HEK293 (cell line): Measurements from ENCODE around the gene RELB.
A peak's percentile ranks its signal among the peaks of the same experiment; 100 is the strongest.

Experiments used
- CTCF ChIA-PET: fragments of 350-600 bp; formaldehyde crosslinking; extraction: SDS; loops from one replicate; lab custom pipeline; 2021; ENCODE audit warnings: antibody characterized with exemption; lab: Yijun Ruan, JAX
- POLR2A ChIA-PET: fragments of 300-600 bp; formaldehyde crosslinking; extraction: SDS; loops from one replicate; lab custom pipeline; 2020; ENCODE audit warnings: antibody characterized with exemption, inconsistent platforms; lab: Yijun Ruan, JAX
- H3K27ac ChIP-seq: fragments of 200-500 bp; sonication (Bioruptor generic); 2 replicates; pipeline ENCODE4 v1.5.1; 2014; ENCODE audit warnings: low read depth, low read length, control low read depth, inconsistent platforms; ENCODE audit errors: extremely low read depth
- H3K36me3 ChIP-seq, 2 experiments: fragments of 200-500 bp in 1 of 2; sonication (Bioruptor generic) in 1 of 2; 1 replicate in 1 of 2; 2 replicates in 1 of 2; pipeline ENCODE4 v1.5.1; 2014 to 2017; ENCODE audit warnings: inconsistent platforms in 2 of 2, low read length in 2 of 2; ENCODE audit not compliant: control insufficient read depth in 2 of 2, insufficient read depth in 1 of 2
- H3K4me1 ChIP-seq: fragments of 200-500 bp; sonication (Bioruptor generic); 2 replicates; pipeline ENCODE4 v1.5.1; 2014; ENCODE audit warnings: mild to moderate bottlenecking, low read length, inconsistent platforms; ENCODE audit not compliant: control insufficient read depth, insufficient read depth
- H3K4me3 ChIP-seq: 2 replicates; pipeline ENCODE4 v1.5.1; 2011; ENCODE audit warnings: low read depth, mild to moderate bottlenecking, control low read depth, low read length, moderate library complexity
- H3K9me3 ChIP-seq: fragments of 200-500 bp; sonication (Bioruptor generic); 2 replicates; pipeline ENCODE4 v1.5.1; 2014; ENCODE audit warnings: low read depth, low read length, inconsistent platforms; ENCODE audit not compliant: control insufficient read depth, insufficient read depth
- GLIS1 ChIP-seq: fragments of 450-650 bp; formaldehyde crosslinking; IDR thresholded peaks from 2 replicates; pipeline ENCODE4 v1.5.1; 2016; ENCODE audit warnings: missing biosample characterization, missing genetic modification characterization
- KLF8 ChIP-seq: fragments of 450-650 bp; formaldehyde crosslinking; IDR thresholded peaks from 2 replicates; pipeline ENCODE4 v1.5.1; 2016; ENCODE audit warnings: missing biosample characterization, missing genetic modification characterization
- KLF9 ChIP-seq: fragments of 450-650 bp; formaldehyde crosslinking; IDR thresholded peaks from 2 replicates; pipeline ENCODE4 v1.5.1; 2016; ENCODE audit warnings: missing biosample characterization, missing genetic modification characterization, low read depth
- ZBTB7A ChIP-seq: fragments of 450-650 bp; formaldehyde crosslinking; IDR thresholded peaks from 2 replicates; pipeline ENCODE4 v1.5.1; 2016; ENCODE audit warnings: low read depth, missing biosample characterization, missing genetic modification characterization
- ZNF202 ChIP-seq: fragments of 450-650 bp; formaldehyde crosslinking; IDR thresholded peaks from 2 replicates; pipeline ENCODE4 v1.5.1; 2016; ENCODE audit warnings: missing biosample characterization, missing genetic modification characterization, borderline replicate concordance
- ZNF248 ChIP-seq: fragments of 450-650 bp; formaldehyde crosslinking; IDR thresholded peaks from 2 replicates; pipeline ENCODE4 v1.5.1; 2017; ENCODE audit warnings: missing biosample characterization, missing genetic modification characterization
- ZNF266 ChIP-seq: fragments of 450-650 bp; formaldehyde crosslinking; IDR thresholded peaks from 2 replicates; pipeline ENCODE4 v1.5.1; 2016; ENCODE audit warnings: missing biosample characterization, missing genetic modification characterization, low read depth
- ZNF292 ChIP-seq: fragments of 450-650 bp; formaldehyde crosslinking; IDR thresholded peaks from 2 replicates; pipeline ENCODE4 v1.5.1; 2016; ENCODE audit warnings: low read depth, missing biosample characterization, missing genetic modification characterization, borderline replicate concordance
- ZNF510 ChIP-seq: fragments of 450-650 bp; formaldehyde crosslinking; IDR thresholded peaks from 2 replicates; pipeline ENCODE4 v1.5.1; 2018; ENCODE audit warnings: mild to moderate bottlenecking, missing genetic modification characterization, missing biosample characterization; ENCODE audit not compliant: insufficient replicate concordance
- ZNF514 ChIP-seq: fragments of 450-650 bp; formaldehyde crosslinking; IDR thresholded peaks from 2 replicates; pipeline ENCODE4 v1.5.1; 2016; ENCODE audit warnings: missing biosample characterization, missing genetic modification characterization
- ZNF600 ChIP-seq: fragments of 450-650 bp; formaldehyde crosslinking; IDR thresholded peaks from 2 replicates; pipeline ENCODE4 v1.5.1; 2016; ENCODE audit warnings: missing biosample characterization, missing genetic modification characterization
- ZNF785 ChIP-seq: fragments of 450-650 bp; formaldehyde crosslinking; IDR thresholded peaks from 2 replicates; pipeline ENCODE4 v1.5.1; 2016; ENCODE audit warnings: missing biosample characterization, missing genetic modification characterization
- ZSCAN16 ChIP-seq: fragments of 450-650 bp; formaldehyde crosslinking; IDR thresholded peaks from 2 replicates; pipeline ENCODE4 v1.5.1; 2016; ENCODE audit warnings: missing biosample characterization, missing genetic modification characterization
- TF ChIP-seq, protein P1 (sequence below): fragments of 450-650 bp; formaldehyde crosslinking; IDR thresholded peaks from 2 replicates; pipeline ENCODE4 v1.5.1; 2016; ENCODE audit warnings: missing biosample characterization, missing genetic modification characterization
- TF ChIP-seq, protein P2 (sequence below): fragments of 450-650 bp; formaldehyde crosslinking; IDR thresholded peaks from 2 replicates; pipeline ENCODE4 v1.5.0; 2017; ENCODE audit warnings: missing biosample characterization, missing genetic modification characterization, borderline replicate concordance
- TF ChIP-seq, protein P3 (sequence below): fragments of 450-650 bp; IDR thresholded peaks from 2 replicates; pipeline ENCODE4 v1.5.1; 2018; ENCODE audit warnings: missing biosample characterization, mild to moderate bottlenecking, missing genetic modification characterization

RELB gene

DNA sequence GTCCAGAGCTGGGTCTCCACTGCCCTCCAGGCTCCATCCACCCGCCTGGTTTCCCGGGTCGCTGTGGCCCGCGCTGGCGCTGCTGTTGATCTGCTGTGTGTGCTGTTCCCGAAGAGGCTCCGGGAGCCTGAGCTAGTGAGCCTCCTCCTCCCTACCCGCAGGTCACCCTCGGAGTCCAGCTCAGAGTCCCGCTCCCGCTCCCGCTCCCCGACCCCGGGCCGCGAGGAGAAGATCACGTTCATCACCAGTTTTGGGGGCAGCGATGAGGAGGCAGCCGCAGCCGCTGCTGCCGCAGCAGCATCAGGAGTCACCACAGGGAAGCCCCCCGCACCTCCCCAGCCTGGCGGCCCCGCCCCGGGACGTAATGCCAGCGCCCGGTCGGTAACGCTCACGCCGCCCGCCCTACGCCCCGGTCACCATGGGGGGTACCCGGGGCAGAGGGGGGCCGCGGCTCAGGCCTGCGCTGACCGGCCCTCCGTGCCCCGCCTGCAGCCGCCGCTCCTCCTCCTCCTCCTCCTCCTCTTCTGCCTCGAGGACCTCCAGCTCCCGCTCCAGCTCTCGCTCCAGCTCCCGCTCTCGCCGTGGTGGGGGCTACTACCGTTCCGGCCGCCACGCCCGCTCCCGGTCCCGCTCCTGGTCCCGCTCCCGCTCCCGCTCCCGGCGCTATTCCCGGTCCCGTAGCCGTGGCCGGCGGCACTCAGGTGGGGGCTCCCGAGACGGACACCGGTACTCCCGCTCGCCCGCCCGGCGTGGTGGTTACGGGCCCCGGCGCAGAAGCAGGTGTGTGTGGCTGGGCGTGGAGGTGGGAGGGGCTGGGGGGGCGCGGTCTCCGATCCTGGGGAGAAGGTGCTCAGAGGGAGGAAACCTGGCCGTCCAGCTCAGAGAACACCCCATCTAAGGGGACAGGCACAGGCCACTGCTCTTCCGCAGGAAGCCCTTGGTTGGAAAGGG is 62.9 kb downstream of the RELB start:
- Histone ChIP-seq H3K27ac (no peak overlapping the region), H3K9me3 (no peaks in the 10 kb centered on the region), H3K4me3 (no peak overlapping the region), H3K36me3 (peaks cover 64 to 89% of the 10 kb centered on the region in 2 experiments), H3K4me1 (no peaks in the 10 kb centered on the region)
- no peak for TF ChIP-seq ZNF292 (tag by site-specific recombination)
- no peak for TF ChIP-seq ZNF266 (tag by site-specific recombination)
- TF ChIP-seq ZNF202 (tag by site-specific recombination) = no peak
- TF ChIP-seq ZNF600 (tag by site-specific recombination) = no peak
- TF ChIP-seq, protein P1, sequence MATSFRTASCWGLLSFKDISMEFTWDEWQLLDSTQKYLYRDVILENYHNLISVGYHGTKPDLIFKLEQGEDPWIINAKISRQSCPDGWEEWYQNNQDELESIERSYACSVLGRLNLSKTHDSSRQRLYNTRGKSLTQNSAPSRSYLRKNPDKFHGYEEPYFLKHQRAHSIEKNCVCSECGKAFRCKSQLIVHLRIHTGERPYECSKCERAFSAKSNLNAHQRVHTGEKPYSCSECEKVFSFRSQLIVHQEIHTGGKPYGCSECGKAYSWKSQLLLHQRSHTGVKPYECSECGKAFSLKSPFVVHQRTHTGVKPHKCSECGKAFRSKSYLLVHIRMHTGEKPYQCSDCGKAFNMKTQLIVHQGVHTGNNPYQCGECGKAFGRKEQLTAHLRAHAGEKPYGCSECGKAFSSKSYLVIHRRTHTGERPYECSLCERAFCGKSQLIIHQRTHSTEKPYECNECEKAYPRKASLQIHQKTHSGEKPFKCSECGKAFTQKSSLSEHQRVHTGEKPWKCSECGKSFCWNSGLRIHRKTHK (tag by site-specific recombination) = no peak
- no peak for TF ChIP-seq ZNF785 (tag by site-specific recombination)
- TF ChIP-seq, protein P2, sequence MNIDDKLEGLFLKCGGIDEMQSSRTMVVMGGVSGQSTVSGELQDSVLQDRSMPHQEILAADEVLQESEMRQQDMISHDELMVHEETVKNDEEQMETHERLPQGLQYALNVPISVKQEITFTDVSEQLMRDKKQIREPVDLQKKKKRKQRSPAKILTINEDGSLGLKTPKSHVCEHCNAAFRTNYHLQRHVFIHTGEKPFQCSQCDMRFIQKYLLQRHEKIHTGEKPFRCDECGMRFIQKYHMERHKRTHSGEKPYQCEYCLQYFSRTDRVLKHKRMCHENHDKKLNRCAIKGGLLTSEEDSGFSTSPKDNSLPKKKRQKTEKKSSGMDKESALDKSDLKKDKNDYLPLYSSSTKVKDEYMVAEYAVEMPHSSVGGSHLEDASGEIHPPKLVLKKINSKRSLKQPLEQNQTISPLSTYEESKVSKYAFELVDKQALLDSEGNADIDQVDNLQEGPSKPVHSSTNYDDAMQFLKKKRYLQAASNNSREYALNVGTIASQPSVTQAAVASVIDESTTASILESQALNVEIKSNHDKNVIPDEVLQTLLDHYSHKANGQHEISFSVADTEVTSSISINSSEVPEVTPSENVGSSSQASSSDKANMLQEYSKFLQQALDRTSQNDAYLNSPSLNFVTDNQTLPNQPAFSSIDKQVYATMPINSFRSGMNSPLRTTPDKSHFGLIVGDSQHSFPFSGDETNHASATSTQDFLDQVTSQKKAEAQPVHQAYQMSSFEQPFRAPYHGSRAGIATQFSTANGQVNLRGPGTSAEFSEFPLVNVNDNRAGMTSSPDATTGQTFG (tag by site-specific recombination) = no peak
- peak; percentile 57 for TF ChIP-seq KLF9
- TF ChIP-seq ZNF248 = no peak
- TF ChIP-seq KLF8 (tag by site-specific recombination) = peak; percentile 33; the same call in 1 of the 2 replicates
- no peak for TF ChIP-seq ZBTB7A
- ChIA-PET POLR2A (interaction anchor here (0.7 to 1.2 kb wide), 3 partner anchors 15 to 330 kb away, joined by 3 to 5 read pairs (median 4); partner anchors contain the start of gene GEMIN7), CTCF (interaction anchor here (0.5 to 0.6 kb wide), 2 partner anchors 17 to 85 kb away, joined by 3 to 5 read pairs; no protein-coding TSS in a partner anchor)

DNA sequence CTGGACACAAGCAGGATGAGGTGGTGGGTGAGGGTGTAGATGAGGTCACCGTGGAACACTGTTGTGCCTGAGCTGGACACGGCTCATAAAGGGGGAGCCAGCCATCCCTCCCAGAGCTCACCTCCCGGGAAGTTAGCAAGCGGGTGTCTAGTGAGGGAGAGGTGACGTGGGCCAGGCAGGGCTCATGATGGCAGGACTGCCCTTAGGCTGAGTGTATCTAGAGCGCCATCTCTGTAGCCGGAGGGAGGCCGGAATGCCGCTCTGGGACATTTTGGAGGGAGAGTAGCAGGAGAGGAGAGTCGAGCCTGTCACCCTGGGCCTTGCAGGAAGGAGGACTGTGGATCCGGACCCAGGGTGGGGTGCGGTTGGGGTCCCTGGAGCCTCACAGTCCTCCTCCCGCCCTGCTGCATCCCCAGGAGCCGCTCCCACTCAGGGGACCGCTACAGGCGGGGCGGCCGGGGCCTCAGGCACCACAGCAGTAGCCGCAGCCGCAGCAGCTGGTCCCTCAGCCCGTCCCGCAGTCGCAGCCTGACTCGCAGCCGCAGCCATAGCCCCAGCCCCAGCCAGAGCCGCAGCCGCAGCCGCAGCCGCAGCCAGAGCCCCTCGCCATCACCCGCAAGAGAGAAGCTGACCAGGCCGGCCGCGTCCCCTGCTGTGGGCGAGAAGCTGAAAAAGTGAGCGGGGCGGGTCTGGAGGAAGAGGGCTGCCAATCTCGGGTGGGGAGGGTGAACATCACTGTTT is 65.8 kb downstream of the RELB start:
- ChIA-PET CTCF (interaction anchor here (2.9 kb wide), 1 partner anchor 7 kb away, joined by 23 read pairs; no protein-coding TSS in a partner anchor), POLR2A (interaction anchor here (1.1 kb wide), 1 partner anchor 8 kb away, joined by 4 read pairs; no protein-coding TSS in a partner anchor)
- H3K4me1 ChIP-seq = no peaks in the 10 kb centered on the region
- H3K4me3 ChIP-seq = no peak overlapping the region
- H3K9me3 ChIP-seq = no peaks in the 10 kb centered on the region
- H3K27ac ChIP-seq = no peak overlapping the region
- peaks cover 44 to 88% of the 10 kb centered on the region in 2 experiments for H3K36me3 ChIP-seq
- TF ChIP-seq ZNF514 (no peak), ZSCAN16 (tag by site-specific recombination) (no peak), ZNF510 (tag by site-specific recombination) (no peak), GLIS1 (peak; percentile 40; the same call in 1 of the 2 replicates)
- TF ChIP-seq, protein P3, sequence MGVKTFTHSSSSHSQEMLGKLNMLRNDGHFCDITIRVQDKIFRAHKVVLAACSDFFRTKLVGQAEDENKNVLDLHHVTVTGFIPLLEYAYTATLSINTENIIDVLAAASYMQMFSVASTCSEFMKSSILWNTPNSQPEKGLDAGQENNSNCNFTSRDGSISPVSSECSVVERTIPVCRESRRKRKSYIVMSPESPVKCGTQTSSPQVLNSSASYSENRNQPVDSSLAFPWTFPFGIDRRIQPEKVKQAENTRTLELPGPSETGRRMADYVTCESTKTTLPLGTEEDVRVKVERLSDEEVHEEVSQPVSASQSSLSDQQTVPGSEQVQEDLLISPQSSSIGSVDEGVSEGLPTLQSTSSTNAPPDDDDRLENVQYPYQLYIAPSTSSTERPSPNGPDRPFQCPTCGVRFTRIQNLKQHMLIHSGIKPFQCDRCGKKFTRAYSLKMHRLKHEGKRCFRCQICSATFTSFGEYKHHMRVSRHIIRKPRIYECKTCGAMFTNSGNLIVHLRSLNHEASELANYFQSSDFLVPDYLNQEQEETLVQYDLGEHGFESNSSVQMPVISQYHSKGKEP (tag by site-specific recombination) = peak; percentile 61; the same call in 1 of the 2 replicates
